Measurements from ENCODE around the gene NCEH1. TPM values are rescaled to one million over a fixed set of nuclear protein-coding genes. Genes with fewer than 3 reads are reported as not detected.

The NCEH1 gene
- total RNA-seq, 1 donor from 2014 or later: 1.6 TPM

- no peak for TF ChIP-seq CTCF (IDR thresholded peaks at IDR 0.05; ENCODE audit: unreplicated experiment)
- DNase-seq (ENCODE audit: low spot score in 2 of 2, unreplicated experiment in 2 of 2): no peak
- Mint-ChIP-seq H3K27me3 (ENCODE audit: low read depth) (no peaks in the 10 kb centered on the region), H3K4me3 (no peak overlapping the region), H3K9me3 (no peaks in the 10 kb centered on the region), H3K27ac (no peak overlapping the region), H3K4me1 (peaks cover 13% of the 10 kb centered on the region), H3K36me3 (no peaks in the 10 kb centered on the region)
Observed at GRCh38 chr3:172622156-172622555, 88.7 kb downstream of the NCEH1 start.

GRCh38 chr3:172617976-172618375 lies 92.9 kb downstream of the NCEH1 start:
- Mint-ChIP-seq H3K27ac (no peak overlapping the region), H3K36me3 (no peaks in the 10 kb centered on the region), H3K4me3 (no peak overlapping the region), H3K9me3 (no peaks in the 10 kb centered on the region), H3K4me1 (peaks cover 11% of the 10 kb centered on the region), H3K27me3 (ENCODE audit: low read depth) (no peaks in the 10 kb centered on the region)
- TF ChIP-seq CTCF (IDR thresholded peaks at IDR 0.05; ENCODE audit: unreplicated experiment): no peak
- no peak for DNase-seq (ENCODE audit: low spot score in 2 of 2, unreplicated experiment in 2 of 2)

GRCh38 chr3:172617013-172617706 lies 93.7 kb downstream of the NCEH1 start:
- H3K4me3 Mint-ChIP-seq: no peak overlapping the region
- no peaks in the 10 kb centered on the region for H3K27me3 Mint-ChIP-seq (ENCODE audit: low read depth)
- DNase-seq (ENCODE audit: low spot score in 2 of 2, unreplicated experiment in 2 of 2): no peak
- no peak for TF ChIP-seq CTCF (IDR thresholded peaks at IDR 0.05; ENCODE audit: unreplicated experiment)
- H3K4me1 Mint-ChIP-seq: peaks cover 3% of the 10 kb centered on the region
- H3K27ac Mint-ChIP-seq: no peak overlapping the region
- no peaks in the 10 kb centered on the region for H3K9me3 Mint-ChIP-seq
- no peaks in the 10 kb centered on the region for H3K36me3 Mint-ChIP-seq

- Mint-ChIP-seq H3K27me3 (ENCODE audit: low read depth) (no peaks in the 10 kb centered on the region), H3K9me3 (peaks cover under 1% of the 10 kb centered on the region), H3K4me3 (no peak overlapping the region), H3K4me1 (no peaks in the 10 kb centered on the region), H3K36me3 (peaks cover under 1% of the 10 kb centered on the region), H3K27ac (no peak overlapping the region)
- DNase-seq (ENCODE audit: low spot score in 2 of 2, unreplicated experiment in 2 of 2): no peak
- TF ChIP-seq CTCF (IDR thresholded peaks at IDR 0.05; ENCODE audit: unreplicated experiment): no peak
Observed at GRCh38 chr3:172616031-172616461, 94.8 kb downstream of the NCEH1 start.

- H3K4me1 Mint-ChIP-seq: no peaks in the 10 kb centered on the region
- no peak overlapping the region for H3K27ac Mint-ChIP-seq
- H3K27me3 Mint-ChIP-seq (ENCODE audit: low read depth): no peaks in the 10 kb centered on the region
- H3K4me3 Mint-ChIP-seq: no peak overlapping the region
- TF ChIP-seq CTCF (IDR thresholded peaks at IDR 0.05; ENCODE audit: unreplicated experiment): no peak
- H3K36me3 Mint-ChIP-seq: peaks cover 2% of the 10 kb centered on the region
- peaks cover 8% of the 10 kb centered on the region for H3K9me3 Mint-ChIP-seq
- no peak for DNase-seq (ENCODE audit: low spot score in 2 of 2, unreplicated experiment in 2 of 2)
Observed at GRCh38 chr3:172615296-172615695, 95.6 kb downstream of the NCEH1 start.
